Measurements from ENCODE around the gene SCARF2. TPM values are rescaled to one million over a fixed set of nuclear protein-coding genes. Genes with fewer than 3 reads are reported as not detected.

The SCARF2 gene
- total RNA-seq, 1 donor from 2014 or later, result 4.8 TPM

DNA sequence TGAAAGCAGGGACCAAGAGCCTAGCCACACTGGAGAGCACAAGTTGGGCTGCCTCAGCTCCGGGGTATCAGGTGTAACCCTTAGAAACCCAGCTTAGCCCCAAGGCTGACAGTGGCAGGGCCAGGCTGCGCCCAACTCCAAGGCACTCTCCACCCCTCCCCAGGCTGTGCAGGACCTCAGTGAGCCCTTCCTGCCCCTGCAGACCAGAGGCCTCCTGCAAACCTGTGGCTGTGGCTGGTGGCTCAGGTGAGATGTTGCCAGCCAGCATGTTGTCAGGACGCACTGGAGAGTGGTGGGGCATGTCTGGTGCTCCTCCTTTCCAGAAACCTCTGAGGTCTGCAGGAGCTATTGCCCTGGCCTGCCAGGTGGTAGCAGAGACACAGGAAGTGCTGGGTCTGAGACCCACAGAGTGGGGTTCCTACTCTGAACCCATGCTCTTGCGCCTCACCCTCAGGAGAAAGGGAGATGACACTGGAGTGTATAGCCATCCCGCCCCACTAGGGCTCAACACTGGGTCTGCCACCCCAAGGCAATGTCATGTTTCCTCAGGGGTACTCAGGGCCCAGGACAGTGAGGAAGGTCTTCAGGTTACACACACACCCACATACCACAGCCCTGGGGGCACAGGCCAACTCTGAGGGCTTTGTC is 2.4 kb upstream of the SCARF2 start:
- no peak for DNase-seq (ENCODE audit: low read depth)

DNA sequence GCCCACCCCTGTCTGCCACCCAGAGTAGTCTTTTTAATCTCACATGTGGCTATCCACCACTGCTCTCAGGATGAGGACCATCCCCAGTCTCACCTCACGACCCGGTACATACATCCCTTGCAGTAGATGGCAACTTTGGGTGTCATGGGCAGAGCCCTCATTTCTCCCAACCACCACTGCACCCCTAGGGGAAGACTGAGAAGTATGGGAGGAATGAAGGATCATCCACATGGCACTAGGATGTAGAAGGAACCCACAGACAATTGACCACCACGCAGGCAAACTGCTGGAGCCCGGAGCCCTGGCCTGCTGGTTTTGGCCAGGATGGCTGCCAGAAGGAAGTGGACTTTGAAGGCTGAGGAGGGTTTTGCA is 1.9 kb upstream of the SCARF2 start:
- DNase-seq (ENCODE audit: low read depth), result no peak

DNA sequence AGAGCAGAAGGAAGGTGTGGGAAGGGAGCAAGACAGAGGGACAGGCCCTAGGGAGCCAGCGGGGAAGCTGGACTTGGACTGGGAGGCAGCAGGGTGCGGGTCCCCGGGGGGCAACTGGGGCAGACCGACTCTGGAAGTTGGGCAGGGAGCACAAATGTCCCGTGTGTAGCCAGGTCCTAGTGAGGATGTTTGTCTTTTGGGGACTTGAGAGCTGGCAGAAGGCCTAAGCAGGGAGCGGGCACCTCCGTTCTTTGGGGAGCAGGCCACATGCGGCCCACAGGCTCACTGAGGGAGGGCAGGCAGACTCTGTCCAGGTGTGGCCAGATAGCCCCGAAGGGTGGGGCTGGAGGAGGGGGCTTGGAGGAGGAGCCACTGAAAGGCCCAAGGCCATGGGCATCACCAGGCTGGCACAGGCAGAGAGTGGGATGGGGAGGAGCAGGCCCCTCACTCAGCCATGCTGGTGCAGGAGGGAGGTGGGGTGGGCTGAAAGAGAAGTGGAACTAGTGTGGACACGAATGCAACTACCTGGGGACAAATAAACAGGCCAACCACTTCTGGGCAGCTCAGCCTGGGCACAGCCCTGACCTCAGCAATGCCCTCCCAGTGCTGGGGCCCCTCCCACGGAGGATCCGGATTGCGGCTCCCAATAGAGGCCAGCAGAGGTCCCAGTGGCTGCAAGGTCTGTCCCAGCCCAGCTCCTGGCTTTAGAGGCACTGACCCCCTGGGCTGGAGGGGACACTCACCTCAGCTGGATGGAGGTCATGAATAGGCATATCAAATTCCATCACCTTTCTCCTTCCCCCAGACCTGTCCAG is 1.3 kb upstream of the SCARF2 start:
- no peak for DNase-seq (ENCODE audit: low read depth)

DNA sequence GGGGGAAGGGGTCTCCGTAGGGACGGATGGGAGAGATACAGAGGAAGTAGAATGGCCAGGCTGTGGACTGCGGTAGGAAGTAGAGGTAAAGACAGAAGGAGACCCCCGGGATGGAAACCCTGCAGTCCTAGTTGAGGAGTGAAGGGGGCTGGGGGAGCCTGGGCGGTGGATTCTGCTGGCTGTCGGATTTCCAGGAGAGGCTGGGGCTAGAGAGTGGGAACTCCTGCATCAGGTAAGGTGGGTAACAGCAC is 727 bp upstream of the SCARF2 start:
- DNase-seq (ENCODE audit: low read depth), result no peak

DNA sequence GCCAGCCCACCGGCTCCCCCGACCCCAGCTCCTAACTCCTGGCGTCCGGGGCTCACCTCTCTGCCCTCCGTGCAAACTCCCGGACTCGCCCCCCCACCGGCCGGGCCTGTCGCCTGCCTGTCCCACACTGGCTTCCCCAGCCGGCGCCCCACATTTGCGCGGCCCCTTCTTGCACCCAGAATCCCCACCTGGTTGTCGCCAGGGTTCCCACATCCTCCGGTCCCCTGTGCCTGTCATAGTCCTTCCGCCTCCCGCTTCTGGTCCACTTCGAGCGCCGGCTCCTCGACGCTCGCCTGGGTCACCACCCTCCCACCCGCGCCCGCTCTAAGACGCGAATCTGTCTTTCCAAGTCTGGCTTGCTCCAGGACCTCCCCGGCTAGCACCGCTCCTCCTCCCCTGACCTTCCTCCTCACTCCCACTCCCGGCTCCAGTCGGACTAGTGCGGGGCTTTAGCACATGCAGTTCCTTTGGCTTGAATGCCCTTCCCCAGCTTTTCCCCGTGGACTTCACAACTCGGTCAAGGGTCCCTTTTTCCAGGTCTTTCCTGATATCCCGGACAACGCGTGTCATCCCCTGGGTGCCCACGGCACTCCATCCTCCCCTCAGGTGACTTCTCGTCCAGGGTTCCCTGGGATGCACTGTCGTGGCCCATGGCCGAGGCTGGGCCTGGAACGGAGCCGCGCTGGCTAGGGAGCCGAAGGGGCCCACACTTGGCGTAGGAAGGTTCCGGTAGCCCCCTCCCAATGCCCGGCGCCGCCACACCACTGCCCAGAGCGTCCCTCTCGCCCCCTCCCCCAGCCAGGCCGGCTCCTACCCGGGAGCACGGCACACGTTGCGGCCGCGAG is 635 bp downstream of the SCARF2 start:
- peak; percentile 18 for DNase-seq (ENCODE audit: low read depth)

DNA sequence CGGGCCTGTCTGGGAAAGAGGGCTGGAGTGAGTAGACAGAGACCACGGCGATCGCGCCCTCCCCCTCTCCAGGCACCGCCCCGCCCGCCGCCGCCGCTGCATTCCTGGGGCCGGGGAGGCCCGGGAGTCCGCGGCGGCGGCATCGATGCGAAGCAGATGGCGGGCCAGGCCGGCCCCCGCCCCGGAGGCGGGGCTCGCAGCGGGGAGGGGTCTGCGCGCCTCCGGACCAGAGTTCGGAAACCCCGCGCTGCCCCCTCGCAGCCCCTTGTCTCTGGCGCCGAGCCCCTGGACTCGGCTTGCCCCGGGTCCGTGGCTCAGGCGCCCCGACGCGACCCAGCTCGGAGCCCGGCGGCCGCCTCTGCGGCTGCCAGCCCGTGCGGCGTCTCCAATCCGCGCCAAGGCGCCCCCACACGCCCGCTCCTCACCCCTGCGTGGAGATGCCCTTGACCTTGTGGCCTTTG is 1.3 kb downstream of the SCARF2 start:
- DNase-seq (ENCODE audit: low read depth), result peak; percentile 52

DNA sequence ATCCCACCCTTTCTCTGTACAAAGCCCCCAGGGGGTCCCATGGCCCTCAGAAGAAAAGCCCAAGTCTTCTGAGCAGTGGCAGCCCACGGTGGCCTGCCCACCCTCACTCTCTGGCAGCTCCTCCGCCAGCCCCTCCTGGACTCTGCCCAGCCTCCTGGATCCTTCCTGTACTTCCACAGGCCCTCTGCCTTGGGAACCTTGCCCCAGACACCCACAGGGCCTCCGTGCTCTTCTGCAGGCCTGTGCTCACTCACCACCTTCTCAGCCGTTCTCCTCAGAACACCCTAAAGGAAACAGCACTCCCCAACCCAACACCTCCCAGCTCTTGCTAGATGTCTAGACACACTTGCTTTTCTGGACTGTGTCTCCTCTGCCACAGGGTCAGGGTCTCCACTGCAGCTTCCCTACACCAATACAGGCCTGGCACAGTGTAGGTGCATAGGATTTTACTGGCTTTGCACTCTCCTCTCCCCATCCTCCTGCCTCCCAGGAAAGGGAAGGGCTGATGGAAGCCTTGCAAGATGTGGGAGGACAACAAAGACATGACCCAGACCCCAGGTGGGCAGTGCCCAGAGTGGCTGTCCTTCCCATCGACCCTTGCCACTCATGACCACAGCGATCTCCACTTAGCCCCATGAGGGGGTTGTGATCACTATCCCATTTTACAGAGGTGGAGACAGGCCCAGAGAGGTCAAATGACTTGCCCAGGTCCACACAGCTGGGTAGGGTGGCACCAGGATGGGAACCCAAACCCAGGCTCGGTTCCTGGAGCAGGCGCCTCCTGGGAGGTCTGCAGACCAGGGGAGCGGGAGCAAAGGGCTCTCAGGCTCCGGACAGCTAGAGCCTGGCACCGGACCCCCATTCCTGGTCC is 2.0 kb downstream of the SCARF2 start:
- DNase-seq (ENCODE audit: low read depth), result no peak

DNA sequence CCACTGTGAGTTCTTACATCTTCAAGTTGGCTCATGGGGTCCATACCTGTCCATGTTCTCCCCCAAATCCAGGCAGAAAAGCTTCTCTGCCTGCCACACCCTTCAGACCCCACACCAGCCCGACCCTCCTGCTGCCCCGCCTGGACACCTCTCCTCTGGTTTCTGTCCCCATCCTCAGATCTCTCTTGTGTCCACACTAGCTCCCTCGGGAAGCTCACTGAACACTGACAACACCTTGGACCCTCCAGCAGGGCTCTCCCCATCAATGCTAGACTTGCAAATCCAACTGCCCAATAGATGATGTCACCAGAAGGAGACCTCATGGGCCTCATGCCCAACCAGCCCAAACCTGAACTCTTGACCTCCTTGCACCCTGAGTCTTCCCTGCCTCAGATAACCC is 2.9 kb downstream of the SCARF2 start:
- DNase-seq (ENCODE audit: low read depth), result no peak

DNA sequence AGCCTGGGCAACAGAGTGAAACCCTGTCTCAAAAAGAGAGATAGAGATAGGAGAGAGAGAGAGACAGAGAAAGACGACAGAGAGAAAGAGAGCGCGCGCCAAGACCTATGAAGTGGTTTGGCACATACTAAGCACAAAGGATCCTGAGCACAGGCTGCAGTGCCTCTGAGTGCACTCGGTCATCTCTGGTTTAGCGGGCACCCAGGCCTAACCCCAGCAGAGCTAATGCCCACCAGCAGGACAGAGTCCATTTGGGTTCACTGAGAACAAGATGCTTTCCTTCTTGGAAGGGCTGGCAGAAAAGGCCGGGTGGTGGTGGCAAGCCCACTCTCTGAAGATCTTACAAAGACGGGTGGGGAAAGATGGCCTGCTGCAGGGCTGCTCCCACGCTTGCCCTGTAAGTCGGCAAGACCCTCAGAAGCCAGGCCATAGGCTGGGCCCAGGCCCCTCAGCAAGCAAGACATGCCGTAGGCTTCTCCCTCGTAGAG is 3.3 kb downstream of the SCARF2 start:
- no peak for DNase-seq (ENCODE audit: low read depth)

DNA sequence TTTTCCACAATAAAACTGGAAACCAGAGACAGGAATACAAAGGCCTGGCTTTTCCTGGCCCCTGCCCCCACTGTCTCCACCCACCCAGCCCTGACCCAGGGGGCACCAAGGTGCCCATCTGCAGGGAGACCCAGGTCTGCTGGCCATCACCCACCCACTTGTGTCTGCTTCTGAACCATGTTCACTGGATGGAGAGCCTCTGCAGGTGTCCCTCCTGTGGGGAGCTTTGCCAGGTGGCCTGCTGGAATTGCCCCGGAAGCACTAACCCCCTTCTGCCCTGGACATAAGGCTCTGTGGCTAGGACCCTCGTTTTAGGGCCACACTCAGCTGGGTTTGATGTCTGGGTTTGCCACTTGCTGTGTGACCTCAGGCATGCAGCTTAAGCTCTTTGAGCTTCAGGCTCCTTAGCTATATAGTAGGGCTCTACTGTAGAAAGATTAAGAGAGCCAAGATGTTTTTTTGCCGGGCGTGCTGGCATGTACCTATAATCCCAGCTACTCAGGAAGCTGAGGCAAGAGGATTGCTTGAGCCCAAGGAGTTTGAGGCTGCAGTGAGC is 3.9 kb downstream of the SCARF2 start:
- DNase-seq (ENCODE audit: low read depth), result no peak

DNA sequence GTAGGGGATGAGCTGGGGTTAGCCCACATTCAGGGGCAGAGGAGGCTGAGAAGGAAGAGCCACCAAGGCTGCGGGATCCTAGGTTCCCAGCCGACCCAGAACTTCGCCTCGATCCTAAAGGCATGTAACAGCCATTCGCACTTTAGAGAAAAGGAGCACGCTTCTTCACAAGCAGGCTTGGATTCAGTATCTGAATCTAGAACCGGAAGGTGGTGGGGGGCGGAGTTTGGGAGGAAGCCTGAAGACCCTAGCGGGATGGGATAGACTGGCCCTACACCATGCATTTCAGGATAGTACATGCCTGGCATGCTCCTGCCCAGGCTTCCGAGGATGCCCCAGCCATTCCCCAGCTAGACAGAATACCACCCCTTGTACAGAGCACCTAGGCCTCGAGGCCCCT is 4.4 kb downstream of the SCARF2 start:
- no peak for DNase-seq (ENCODE audit: low read depth)

DNA sequence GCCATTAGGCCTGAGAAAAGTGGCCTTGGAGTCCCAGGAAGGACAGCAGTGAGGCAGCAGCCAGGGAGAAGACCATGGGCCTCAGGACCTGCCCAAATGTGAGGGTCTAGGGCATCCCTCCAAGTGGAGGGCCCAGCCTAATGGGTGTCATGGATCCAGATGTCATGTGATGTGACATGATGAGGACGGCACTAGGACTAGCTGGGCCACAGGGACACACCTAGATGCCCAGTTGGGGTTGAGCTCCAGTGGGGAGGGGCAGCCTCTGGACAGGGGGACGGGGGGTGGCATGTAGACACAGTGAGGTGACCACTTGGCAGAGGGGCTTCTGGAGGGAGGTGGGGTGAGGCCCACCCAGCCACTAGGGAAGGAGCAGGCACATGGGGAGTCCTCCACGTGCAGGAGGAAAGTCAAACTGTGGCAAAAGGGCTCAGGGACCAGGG is 5.4 kb downstream of the SCARF2 start:
- no peak for DNase-seq (ENCODE audit: low read depth)

DNA sequence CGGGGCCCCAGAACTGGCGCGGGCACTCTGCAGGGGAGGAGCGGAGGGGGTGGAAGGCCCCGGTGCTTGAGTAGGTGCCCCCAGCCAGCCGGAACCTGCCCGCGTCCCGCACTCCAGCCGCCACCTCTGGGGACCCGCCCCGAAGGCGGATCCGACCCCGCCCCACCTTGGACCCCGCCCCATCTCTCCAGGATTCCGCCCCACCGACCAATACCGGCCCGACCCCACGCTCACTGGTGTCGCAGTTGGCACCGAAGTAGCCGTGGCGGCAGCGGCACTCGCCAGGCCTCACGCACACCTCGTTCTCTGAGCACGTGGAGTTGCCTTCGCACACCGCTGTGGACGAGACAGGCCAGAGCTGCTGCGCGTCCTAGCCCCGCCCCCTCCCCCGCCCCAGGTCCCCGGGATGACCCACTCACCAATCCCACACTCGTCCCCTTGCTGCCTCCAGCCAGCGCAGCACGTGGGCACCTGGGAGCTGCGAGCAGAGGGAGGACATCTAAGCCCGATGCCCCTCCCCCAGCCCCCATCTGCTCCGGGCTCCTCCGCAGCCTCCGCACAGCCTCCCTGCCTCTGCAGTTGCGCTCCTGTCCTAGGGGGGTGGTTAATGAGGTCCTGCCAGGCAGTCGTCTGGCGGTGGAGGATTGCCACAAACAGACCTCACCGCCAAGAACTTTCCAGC is 6.0 kb downstream of the SCARF2 start:
- no peak for DNase-seq (ENCODE audit: low read depth)

DNA sequence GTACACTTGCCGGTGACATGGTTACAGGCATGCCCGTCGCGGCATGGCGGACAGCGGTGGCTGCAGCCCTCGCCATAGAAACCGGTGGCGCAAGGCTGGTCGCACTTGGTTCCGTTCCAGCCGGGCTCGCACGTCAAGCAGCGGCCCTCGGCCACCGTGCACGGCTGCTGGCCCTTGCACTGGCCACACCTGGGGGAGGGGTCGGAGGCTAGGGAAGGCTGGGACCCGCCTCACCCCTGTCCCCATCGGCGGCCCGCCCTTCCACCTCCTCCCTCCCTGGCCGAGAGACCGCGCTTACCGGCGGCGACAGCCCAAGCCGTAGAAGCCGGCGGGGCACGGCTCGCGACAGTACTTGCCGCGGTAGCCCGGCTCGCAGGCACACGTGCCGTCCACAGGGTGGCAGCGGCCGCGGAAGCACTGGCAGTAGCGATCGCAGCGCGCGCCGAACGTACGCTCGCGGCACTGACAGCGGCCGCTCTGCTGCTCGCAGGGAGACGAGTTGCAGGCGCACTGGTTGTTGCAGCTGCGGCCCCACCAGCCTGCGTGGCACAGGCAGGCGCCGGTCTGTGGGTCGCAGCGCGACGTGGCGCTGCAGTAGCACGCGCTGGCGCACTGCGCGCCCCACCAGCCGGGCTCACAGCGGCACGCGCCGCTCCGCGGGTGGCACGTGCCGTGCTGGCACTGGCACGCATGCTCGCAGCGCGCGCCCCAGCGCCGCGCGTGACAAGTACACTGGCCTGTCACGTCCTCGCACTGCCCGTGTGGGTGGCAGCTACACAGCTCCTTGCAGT is 6.7 kb downstream of the SCARF2 start:
- no peak for DNase-seq (ENCODE audit: low read depth)

DNA sequence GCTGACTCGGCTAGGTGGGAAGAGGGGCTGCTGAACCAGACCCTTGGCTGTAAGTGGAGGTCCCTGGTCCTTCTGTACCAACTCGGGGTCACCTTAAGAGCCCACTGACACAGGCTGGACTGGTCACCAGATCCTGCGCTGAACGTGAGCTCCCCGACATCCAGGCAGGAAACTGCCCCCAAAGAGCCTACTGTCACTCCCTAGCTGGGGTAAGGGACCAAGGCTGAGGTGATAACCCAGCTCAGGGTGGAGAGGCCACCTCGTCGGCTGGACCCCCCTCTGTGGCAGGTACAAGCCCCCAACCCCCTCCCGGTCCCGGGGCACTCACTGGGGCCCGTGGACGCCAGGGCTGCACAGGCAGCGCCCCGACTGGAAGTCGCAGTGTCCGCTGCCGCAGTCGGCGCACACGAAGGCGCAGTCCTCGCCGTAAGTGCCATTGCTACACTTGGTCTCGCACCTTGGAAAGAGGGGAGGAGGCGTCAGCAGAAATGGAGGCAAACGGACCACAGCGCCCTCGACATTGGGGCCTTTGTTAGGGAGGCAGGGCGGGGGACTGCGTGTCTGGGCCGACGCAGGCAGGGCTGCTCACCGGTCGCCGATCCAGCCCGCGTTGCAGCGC is 7.4 kb downstream of the SCARF2 start:
- DNase-seq (ENCODE audit: low read depth), result no peak

DNA sequence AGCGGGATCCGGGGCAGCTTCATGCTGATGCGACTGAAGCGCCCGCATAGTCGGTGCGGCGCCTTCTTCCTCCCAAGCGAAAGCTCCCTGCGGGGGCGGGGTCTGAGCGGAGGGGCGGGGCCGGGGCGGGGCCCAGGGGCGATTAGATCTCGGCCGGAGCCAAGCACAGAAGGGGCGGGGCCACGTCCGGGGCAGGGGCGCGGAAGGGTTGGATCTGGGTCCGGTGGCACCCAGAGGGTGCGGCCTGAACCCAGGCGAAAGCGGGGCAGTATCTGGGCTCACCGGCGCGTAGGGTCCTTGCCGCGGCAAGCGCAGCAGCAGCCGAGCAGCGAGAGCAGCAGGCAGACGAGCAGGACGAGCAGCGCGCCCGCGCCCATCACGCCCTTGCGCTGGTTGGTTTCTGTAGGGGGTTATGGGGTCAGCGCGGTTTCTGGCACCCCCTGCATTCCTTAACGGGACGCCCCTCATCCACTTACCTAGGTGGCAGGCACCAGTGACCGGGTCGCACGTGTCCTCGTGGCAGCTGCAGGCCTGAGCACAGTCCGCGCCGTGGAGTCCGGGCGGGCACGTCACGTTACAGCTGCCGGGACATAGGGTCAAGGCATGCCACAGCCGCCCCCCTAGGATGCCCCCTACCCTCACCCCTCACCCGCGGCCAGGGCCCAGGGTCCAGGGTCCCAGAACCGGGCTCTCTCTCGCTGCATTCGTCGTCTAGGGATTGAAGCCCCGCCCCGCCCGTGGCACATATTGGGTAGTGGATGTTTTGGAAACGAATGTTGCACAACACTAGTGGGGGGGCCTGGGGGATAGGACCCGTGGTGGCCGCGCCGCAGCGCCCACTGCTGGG is 8.1 kb downstream of the SCARF2 start:
- no peak for DNase-seq (ENCODE audit: low read depth)

DNA sequence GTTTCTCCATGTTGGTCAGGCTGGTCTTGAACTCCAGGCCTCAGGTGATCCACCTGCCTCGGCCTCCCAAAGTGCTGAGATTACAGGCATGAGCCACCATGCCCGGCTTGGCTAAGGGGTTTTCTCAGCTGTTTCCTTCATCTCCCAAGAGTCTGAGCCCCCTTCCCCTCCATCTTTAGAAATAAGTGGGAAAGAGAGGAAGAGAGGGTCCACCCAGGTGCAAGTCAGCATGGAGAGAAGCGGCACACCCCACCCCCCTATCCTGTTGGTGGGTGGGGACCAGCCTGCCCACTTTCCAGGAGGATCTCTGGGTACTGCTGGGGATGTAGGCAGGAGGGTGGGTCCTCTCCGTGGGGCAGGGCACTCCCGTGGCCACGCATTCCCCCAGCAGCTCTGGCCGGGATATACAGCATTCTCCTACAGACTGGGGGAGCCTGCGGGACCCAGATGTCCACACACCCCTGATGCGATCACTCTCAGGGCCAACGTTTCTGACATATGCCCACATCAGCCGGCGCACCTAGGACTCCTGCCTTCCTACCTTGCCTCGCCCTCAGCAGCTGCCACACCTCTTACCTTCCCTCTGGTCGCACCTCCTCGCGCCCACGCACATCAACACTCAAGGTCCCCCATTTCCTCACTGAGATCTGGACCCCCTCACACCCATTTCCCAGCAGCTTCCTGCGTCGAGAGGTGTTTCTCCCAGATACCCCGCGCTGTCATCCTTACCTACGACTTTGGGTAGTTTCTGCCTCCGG is 8.9 kb downstream of the SCARF2 start:
- no peak for DNase-seq (ENCODE audit: low read depth)

Data from myocyte (in vitro differentiated cells).